Measurements from ENCODE around the gene CACNA1S. TPM values are rescaled to one million over a fixed set of nuclear protein-coding genes. Genes with fewer than 3 reads are reported as not detected.

The CACNA1S gene
- total RNA-seq, 2 donors from 2014 or later = not detected

GRCh38 chr1:201034671-201035070 is 77.6 kb downstream of the CACNA1S start:
- Histone ChIP-seq H3K36me3 (no peaks in the 10 kb centered on the region), H3K27me3 (no peaks in the 10 kb centered on the region), H3K4me3 (no peak overlapping the region), H3K27ac (no peak overlapping the region), H3K9me3 (no peaks in the 10 kb centered on the region), H3K4me1 (no peaks in the 10 kb centered on the region)
- DNase-seq (ENCODE audit: low spot score) = no peak
- no peak for TF ChIP-seq CTCF (IDR thresholded peaks at IDR 0.05)

GRCh38 chr1:201032408-201032807 is 79.8 kb downstream of the CACNA1S start:
- H3K9me3 ChIP-seq = no peaks in the 10 kb centered on the region
- no peak overlapping the region for H3K4me3 ChIP-seq
- no peaks in the 10 kb centered on the region for H3K36me3 ChIP-seq
- no peak overlapping the region for H3K27ac ChIP-seq
- no peak for TF ChIP-seq CTCF (IDR thresholded peaks at IDR 0.05)
- DNase-seq (ENCODE audit: low spot score) = no peak
- no peaks in the 10 kb centered on the region for H3K27me3 ChIP-seq
- peaks cover 0 to 13% of the 10 kb centered on the region in 2 donors for H3K4me1 ChIP-seq

- no peaks in the 10 kb centered on the region for H3K9me3 ChIP-seq
- H3K27ac ChIP-seq = peak overlapping the region; percentile 32 to 51
- DNase-seq (ENCODE audit: low spot score) = peak; percentile 70
- no peaks in the 10 kb centered on the region for H3K27me3 ChIP-seq
- H3K36me3 ChIP-seq = no peaks in the 10 kb centered on the region
- H3K4me3 ChIP-seq = no peak overlapping the region
- H3K4me1 ChIP-seq = peaks cover 0 to 28% of the 10 kb centered on the region in 2 donors
- no peak for TF ChIP-seq CTCF (IDR thresholded peaks at IDR 0.05)
Measured at GRCh38 chr1:201028461-201028889, 83.8 kb downstream of the CACNA1S start.

- no peak overlapping the region for H3K27ac ChIP-seq
Measured at GRCh38 chr1:201026836-201027235, 85.4 kb downstream of the CACNA1S start.

GRCh38 chr1:201026234-201026633 is 86.0 kb downstream of the CACNA1S start:
- no peak for TF ChIP-seq CTCF (IDR thresholded peaks at IDR 0.05)
- Histone ChIP-seq H3K4me1 (peaks cover 4 to 47% of the 10 kb centered on the region in 2 donors), H3K9me3 (no peaks in the 10 kb centered on the region), H3K4me3 (no peak overlapping the region), H3K27ac (no peak overlapping the region), H3K36me3 (no peaks in the 10 kb centered on the region), H3K27me3 (no peaks in the 10 kb centered on the region)
- DNase-seq (ENCODE audit: low spot score) = no peak

More at GRCh38 chr1:201026836-201027235, 85.4 kb downstream of the CACNA1S start:
- DNase-seq (ENCODE audit: low spot score) = no peak
- Histone ChIP-seq H3K27me3 (no peaks in the 10 kb centered on the region), H3K36me3 (no peaks in the 10 kb centered on the region), H3K9me3 (no peaks in the 10 kb centered on the region), H3K4me3 (no peak overlapping the region), H3K4me1 (peaks cover 4 to 42% of the 10 kb centered on the region in 2 donors)
- no peak for TF ChIP-seq CTCF (IDR thresholded peaks at IDR 0.05)

- no peaks in the 10 kb centered on the region for H3K27me3 ChIP-seq
- no peak overlapping the region for H3K27ac ChIP-seq
- peaks cover 4 to 51% of the 10 kb centered on the region in 2 donors for H3K4me1 ChIP-seq
- no peaks in the 10 kb centered on the region for H3K9me3 ChIP-seq
- TF ChIP-seq CTCF (IDR thresholded peaks at IDR 0.05) = peak in 1 of 2 donors; percentile 13
- H3K4me3 ChIP-seq = no peak overlapping the region
- H3K36me3 ChIP-seq = no peaks in the 10 kb centered on the region
- no peak for DNase-seq (ENCODE audit: low spot score)
Measured at GRCh38 chr1:201025571-201026002, 86.6 kb downstream of the CACNA1S start.

Data from right atrium auricular region (tissue), 2 donors.